ENCODE data around the gene IL23A.

Gene IL23A, protein sequence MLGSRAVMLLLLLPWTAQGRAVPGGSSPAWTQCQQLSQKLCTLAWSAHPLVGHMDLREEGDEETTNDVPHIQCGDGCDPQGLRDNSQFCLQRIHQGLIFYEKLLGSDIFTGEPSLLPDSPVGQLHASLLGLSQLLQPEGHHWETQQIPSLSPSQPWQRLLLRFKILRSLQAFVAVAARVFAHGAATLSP

DNA sequence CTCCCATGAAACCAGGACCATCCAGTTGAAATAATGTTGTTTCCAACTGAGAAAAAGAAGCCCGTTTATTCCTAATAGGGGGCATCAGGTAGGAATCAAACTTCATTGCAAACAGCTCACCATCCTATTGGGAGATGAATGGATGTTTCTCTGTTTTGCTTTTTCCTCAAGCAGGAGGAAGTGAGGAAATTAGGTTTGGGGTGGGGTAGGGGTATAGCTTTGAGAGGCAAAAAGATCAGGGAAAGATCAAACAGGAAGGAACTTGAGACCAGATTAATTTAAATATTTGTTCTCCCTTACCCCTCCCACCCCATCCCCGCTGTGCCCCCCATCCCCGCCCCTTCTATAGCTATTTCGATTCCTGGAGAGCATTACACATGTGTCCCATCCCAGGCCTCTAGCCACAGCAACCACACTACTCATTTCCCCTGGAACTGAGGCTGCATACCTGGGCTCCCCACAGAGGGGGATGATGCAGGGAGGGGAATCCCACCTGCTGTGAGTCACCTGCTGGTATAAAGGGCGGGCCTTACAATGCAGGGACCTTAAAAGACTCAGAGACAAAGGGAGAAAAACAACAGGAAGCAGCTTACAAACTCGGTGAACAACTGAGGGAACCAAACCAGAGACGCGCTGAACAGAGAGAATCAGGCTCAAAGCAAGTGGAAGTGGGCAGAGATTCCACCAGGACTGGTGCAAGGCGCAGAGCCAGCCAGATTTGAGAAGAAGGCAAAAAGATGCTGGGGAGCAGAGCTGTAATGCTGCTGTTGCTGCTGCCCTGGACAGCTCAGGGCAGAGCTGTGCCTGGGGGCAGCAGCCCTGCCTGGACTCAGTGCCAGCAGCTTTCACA is at the start of gene IL23A:
Gene IL23A, plus strand, starts transcription at position 577 of the 850 bp plus-strand sequence. Its CDS starts 161 bp downstream, at position 738.
- TF ChIP-seq, protein P1, sequence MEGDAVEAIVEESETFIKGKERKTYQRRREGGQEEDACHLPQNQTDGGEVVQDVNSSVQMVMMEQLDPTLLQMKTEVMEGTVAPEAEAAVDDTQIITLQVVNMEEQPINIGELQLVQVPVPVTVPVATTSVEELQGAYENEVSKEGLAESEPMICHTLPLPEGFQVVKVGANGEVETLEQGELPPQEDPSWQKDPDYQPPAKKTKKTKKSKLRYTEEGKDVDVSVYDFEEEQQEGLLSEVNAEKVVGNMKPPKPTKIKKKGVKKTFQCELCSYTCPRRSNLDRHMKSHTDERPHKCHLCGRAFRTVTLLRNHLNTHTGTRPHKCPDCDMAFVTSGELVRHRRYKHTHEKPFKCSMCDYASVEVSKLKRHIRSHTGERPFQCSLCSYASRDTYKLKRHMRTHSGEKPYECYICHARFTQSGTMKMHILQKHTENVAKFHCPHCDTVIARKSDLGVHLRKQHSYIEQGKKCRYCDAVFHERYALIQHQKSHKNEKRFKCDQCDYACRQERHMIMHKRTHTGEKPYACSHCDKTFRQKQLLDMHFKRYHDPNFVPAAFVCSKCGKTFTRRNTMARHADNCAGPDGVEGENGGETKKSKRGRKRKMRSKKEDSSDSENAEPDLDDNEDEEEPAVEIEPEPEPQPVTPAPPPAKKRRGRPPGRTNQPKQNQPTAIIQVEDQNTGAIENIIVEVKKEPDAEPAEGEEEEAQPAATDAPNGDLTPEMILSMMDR (IDR thresholded peaks at IDR 0.05; ENCODE audit: insufficient read depth, low read depth, low read length, missing control alignments) = no peak
- DNase-seq (ENCODE audit: low read depth) = peak; percentile 84
- H3K4me3 ChIP-seq (ENCODE audit: low read depth, low read length) = peak within 1 kb of the TSS; percentile 3

DNA sequence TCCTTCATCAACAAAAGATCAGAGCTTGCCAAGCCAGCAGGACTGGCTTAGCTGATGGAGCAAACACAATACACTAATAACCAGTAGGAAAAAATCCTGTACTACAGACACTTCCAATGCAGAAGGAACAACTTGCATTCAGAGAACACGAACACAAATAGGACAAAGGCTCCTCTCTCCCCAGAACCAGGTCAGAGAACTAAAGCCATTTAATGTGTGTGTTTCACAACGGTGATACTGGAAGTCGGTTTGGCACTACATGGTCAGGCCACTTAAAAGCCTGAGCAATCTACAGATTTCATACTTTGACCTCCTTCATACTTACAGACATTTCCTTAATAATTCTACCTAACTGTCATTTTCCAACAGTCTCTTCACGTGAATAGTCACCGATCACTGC is 44.9 kb upstream of the IL23A start:
- no peak for DNase-seq (ENCODE audit: low read depth)
- TF ChIP-seq, protein P1 (IDR thresholded peaks at IDR 0.05; ENCODE audit: insufficient read depth, low read depth, low read length, missing control alignments) = no peak
- H3K4me3 ChIP-seq (ENCODE audit: low read depth, low read length) = no peak overlapping the region

DNA sequence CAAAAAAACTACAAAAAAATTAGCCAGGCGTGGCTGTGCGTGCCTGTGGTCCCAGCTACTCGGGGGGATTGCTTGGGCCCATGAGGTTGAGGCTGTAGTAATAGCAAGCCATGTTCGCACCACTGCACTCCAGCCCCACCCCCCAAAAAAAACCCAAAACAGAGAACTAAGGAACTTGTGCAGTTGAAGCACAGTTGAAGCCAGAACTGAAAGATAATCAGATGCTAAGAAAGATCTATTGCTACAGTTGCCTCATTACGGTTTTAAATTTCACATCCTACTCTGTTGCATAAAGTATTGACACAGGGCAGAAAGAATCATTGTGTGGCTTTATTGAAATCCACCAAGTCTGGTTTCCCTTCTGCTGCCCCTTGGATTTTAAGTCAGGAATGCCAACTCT is 42.4 kb upstream of the IL23A start:
- no peak overlapping the region for H3K4me3 ChIP-seq (ENCODE audit: low read depth, low read length)
- TF ChIP-seq, protein P1 (IDR thresholded peaks at IDR 0.05; ENCODE audit: insufficient read depth, low read depth, low read length, missing control alignments) = no peak
- DNase-seq (ENCODE audit: low read depth) = peak; percentile 27

DNA sequence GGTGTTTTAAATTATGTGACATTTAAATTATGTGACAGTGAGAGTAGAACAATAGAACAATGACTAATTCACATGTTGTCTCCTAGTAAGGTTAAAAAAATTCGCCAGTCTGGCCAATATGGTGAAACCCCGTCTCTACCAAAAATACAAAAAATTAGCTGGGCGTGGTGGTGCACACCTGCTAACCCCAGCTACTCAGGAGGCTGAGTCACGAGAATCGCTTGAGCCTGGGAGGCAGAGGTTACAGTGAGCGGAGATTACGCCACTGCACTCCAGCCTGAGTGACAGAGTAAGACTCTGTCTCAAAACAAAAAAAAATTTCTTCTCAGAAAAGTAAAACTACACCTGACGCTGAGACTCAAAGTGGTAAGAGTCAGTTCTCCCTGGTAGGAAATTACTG is 41.3 kb upstream of the IL23A start:
- TF ChIP-seq, protein P1 (IDR thresholded peaks at IDR 0.05; ENCODE audit: insufficient read depth, low read depth, low read length, missing control alignments) = no peak
- no peak overlapping the region for H3K4me3 ChIP-seq (ENCODE audit: low read depth, low read length)

DNA sequence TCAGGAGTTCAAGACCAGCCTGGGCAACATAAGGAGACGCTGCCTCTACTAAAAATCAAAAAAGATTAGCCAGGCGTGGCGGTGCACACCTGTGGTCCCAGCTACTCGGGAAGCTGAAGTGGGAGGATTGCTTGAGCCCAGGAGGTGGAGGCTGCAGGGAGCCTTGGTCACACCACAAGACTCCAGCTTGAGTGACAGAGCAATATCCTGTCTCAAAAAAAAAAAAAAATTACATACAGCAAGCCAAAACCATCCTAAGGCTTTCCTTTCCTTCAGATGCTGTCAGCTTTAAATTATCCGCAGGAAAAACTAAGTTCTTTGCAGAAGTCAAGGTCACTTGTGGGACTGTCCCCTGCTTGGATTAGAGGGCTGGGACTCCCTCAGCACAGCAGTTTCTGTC is 39.9 kb upstream of the IL23A start:
- H3K4me3 ChIP-seq (ENCODE audit: low read depth, low read length) = peak overlapping the region; percentile 71
- DNase-seq (ENCODE audit: low read depth) = peak; percentile 8
- TF ChIP-seq, protein P1 (IDR thresholded peaks at IDR 0.05; ENCODE audit: insufficient read depth, low read depth, low read length, missing control alignments) = no peak

More for the DNA sequence above, 41.3 kb upstream of the IL23A start:
- DNase-seq (ENCODE audit: low read depth) = no peak

DNA sequence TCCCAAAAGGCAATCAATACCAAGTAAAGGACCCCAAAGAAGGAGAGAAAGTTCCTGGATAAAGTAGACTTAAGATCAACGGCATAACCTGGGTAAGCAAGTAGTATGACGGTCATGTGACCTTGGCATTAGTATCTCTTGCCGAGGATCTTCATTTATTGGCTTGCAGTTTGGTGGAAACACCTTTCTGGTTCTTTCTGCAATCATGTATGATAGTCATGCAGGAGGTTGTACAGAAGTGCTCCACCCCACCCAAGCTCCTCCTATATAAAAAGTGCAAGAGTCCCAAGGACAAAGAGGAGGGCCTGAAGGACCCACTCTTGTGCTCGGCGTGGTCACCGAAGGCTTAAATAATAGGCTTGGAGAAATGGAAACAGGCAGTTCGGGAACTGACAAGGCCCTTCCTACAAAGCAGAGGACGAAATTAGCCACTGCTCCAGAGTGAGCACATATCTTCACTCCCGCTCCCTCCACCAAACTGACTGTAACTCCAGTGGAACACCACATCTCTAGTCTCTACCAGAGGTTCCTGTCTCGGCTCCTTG is 39.3 kb upstream of the IL23A start:
- peak; percentile 63 for DNase-seq (ENCODE audit: low read depth)
- TF ChIP-seq, protein P1 (IDR thresholded peaks at IDR 0.05; ENCODE audit: insufficient read depth, low read depth, low read length, missing control alignments) = no peak
- H3K4me3 ChIP-seq (ENCODE audit: low read depth, low read length) = peak overlapping the region; percentile 71

Data from GM12865 (cell line).